Tibial nerve (tissue), 4 donors: ENCODE measurements around the gene CDO1. TPM values are rescaled to one million over a fixed set of nuclear protein-coding genes. Genes with fewer than 3 reads are reported as not detected.

Experiments
- DNase-seq, 2 donors: peaks; one replicate each; pipeline ENCODE4 v3.0.0-alpha.2; 2019; ENCODE audit warnings: low spot score in 2 of 2
- H3K27ac ChIP-seq, 4 donors: fragments of 200-600 bp; sonication (generic) in 3 of 4; one replicate each; pipeline ENCODE4 v1.5.1; 2017 to 2019; ENCODE audit warnings: mild to moderate bottlenecking in 1 of 4
- H3K27me3 ChIP-seq, 2 donors: fragments of 200-600 bp; sonication (generic) in 1 of 2; one replicate each; pipeline versions ENCODE4 v1.5.1 to v1.6.0; 2017 to 2019
- H3K36me3 ChIP-seq, 3 donors: fragments of 200-600 bp; sonication (generic); one replicate each; pipeline ENCODE4 v1.5.1; 2018 to 2019
- H3K4me1 ChIP-seq, 4 donors: fragments of 200-600 bp; sonication (generic) in 3 of 4; one replicate each; pipeline ENCODE4 v1.5.1; 2017 to 2019
- H3K4me3 ChIP-seq, 4 donors: fragments of 200-600 bp; sonication (generic) in 3 of 4; one replicate each; pipeline ENCODE4 v1.5.1; 2017 to 2019; ENCODE audit warnings: mild to moderate bottlenecking in 1 of 4, moderate library complexity in 1 of 4
- H3K9me3 ChIP-seq, 4 donors: fragments of 200-600 bp; sonication (generic) in 3 of 4; one replicate each; pipeline ENCODE4 v1.5.1; 2017 to 2019
- EP300 ChIP-seq, 2 donors: sonication (generic); formaldehyde crosslinking; IDR thresholded peaks; one replicate each; pipeline ENCODE4 v1.6.1; 2017; ENCODE audit warnings: antibody characterized with exemption in 2 of 2, mild to moderate bottlenecking in 1 of 2
- POLR2A ChIP-seq, 2 donors: fragments of 450-650 bp; IDR thresholded peaks; one replicate each; pipeline ENCODE4 v1.6.1; 2017; ENCODE audit warnings: antibody characterized with exemption in 2 of 2, mild to moderate bottlenecking in 2 of 2, moderate library complexity in 2 of 2
- WGBS, 2 donors: methylation state at CpG; one replicate each; pipeline ENCODE4 v1.1.5; 2018; 5-methylcytosine and 5-hydroxymethylcytosine counted together
- total RNA-seq, 4 donors: library from RNA; depleted of rRNA; stranded (reverse); fragments of >200 nt; gene quantifications; one replicate each; pipeline ENCODE4 v1.1.0, GENCODE V29; 2016
- TF ChIP-seq, protein P1 (sequence below), 5 experiments: fragments of 200-600 bp in 3 of 5; fragments of 450-650 bp in 2 of 5; sonication (generic) in 3 of 5; IDR thresholded peaks; one replicate each; pipeline ENCODE4 v1.5.1; 2016 to 2019; ENCODE audit warnings: antibody characterized with exemption in 5 of 5, mild to moderate bottlenecking in 3 of 5, moderate library complexity in 2 of 5

The CDO1 gene
- total RNA-seq, 4 donors from 2014 or later = 536 to 1,379 (median 988) TPM

DNA sequence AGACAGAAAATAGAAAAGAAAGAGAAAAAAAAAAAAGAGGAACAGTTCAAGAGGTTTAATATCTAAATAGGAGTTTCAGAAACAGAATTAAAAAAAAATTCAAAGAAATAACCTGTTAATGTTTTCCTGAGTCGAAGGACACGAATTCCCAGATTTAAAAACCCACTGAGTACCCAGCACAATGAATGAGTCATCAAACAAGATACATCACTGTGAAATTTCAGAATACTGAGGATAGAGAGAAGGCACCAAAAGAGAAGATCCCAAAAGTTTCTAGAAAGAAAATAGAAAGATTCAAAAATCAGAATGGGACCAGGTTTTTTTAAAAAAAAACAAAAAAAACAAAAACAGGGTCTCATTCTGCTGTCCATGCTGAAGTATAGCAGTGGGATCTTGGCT, 8.8 kb downstream of the CDO1 start:
- TF ChIP-seq, protein P1, sequence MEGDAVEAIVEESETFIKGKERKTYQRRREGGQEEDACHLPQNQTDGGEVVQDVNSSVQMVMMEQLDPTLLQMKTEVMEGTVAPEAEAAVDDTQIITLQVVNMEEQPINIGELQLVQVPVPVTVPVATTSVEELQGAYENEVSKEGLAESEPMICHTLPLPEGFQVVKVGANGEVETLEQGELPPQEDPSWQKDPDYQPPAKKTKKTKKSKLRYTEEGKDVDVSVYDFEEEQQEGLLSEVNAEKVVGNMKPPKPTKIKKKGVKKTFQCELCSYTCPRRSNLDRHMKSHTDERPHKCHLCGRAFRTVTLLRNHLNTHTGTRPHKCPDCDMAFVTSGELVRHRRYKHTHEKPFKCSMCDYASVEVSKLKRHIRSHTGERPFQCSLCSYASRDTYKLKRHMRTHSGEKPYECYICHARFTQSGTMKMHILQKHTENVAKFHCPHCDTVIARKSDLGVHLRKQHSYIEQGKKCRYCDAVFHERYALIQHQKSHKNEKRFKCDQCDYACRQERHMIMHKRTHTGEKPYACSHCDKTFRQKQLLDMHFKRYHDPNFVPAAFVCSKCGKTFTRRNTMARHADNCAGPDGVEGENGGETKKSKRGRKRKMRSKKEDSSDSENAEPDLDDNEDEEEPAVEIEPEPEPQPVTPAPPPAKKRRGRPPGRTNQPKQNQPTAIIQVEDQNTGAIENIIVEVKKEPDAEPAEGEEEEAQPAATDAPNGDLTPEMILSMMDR (IDR thresholded peaks at IDR 0.05) = no peak
- TF ChIP-seq EP300 (IDR thresholded peaks at IDR 0.05) (no peak), POLR2A (IDR thresholded peaks at IDR 0.05) (no peak)
- no peak for DNase-seq
- WGBS, 2 donors = 88% methylated on average over 2 of the region's 2 CpGs

DNA sequence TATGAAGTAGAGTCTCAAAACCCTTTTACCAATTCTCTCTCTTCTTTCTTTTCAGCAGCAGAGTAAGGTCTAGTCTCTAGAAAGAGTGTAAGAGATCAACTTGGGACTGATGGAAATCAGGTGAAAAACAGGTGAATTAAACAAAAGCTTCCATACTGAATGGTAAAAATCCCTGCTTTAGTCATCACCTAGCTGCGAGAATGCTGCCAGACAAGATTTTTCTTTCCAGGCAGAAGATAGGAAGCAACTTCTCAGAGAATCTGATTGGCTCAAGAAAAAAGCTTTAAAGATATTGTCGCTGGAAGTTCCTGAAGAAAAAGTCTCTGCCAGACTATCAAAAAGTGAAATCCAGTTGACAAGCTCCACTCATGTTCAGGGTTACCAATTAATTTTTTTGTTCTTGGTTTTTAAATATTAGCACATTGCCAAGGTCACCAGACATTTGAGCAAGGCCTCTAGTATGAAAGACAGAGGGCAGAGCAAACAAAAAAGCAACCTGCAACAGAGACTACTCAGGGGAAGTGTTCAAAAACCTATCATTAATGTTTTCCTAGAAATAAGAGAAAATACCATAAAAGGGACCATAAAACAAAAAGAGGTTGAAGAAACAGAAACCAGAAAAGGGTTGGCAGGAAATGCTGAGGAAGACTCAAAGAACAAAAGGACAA, 9.3 kb downstream of the CDO1 start:
- Histone ChIP-seq H3K4me3 (no peak overlapping the region), H3K9me3 (no peaks in the 10 kb centered on the region), H3K4me1 (no peaks in the 10 kb centered on the region), H3K27ac (no peak overlapping the region), H3K27me3 (no peaks in the 10 kb centered on the region), H3K36me3 (peaks cover 0 to 24% (median 0%) of the 10 kb centered on the region in 3 donors)
- DNase-seq = no peak
- TF ChIP-seq, protein P1 (IDR thresholded peaks at IDR 0.05) = no peak
- TF ChIP-seq EP300 (IDR thresholded peaks at IDR 0.05) (no peak), POLR2A (IDR thresholded peaks at IDR 0.05) (no peak)
- 80 to 85% methylated on average over 2 of the region's 2 CpGs for WGBS, 2 donors

More for the DNA sequence above, 8.8 kb downstream of the CDO1 start:
- Histone ChIP-seq H3K36me3 (peaks cover 0 to 24% (median 0%) of the 10 kb centered on the region in 3 donors), H3K4me1 (no peaks in the 10 kb centered on the region), H3K4me3 (no peak overlapping the region), H3K27ac (peak overlapping the region in 1 of 4 donors; percentile 47), H3K9me3 (no peaks in the 10 kb centered on the region), H3K27me3 (no peaks in the 10 kb centered on the region)

GRCh38 chr5:115801984-115802383, 14.5 kb downstream of the CDO1 start:
- Histone ChIP-seq H3K36me3 (peaks cover 0 to 14% (median 0%) of the 10 kb centered on the region in 3 donors), H3K27me3 (no peaks in the 10 kb centered on the region), H3K4me3 (no peak overlapping the region), H3K4me1 (peaks cover 0 to 7% (median 0%) of the 10 kb centered on the region in 4 donors), H3K27ac (no peak overlapping the region), H3K9me3 (no peaks in the 10 kb centered on the region)
- DNase-seq = no peak
- 75% methylated on average over 1 of the region's 1 CpG for WGBS, 2 donors
- TF ChIP-seq EP300 (IDR thresholded peaks at IDR 0.05) = no peak

DNA sequence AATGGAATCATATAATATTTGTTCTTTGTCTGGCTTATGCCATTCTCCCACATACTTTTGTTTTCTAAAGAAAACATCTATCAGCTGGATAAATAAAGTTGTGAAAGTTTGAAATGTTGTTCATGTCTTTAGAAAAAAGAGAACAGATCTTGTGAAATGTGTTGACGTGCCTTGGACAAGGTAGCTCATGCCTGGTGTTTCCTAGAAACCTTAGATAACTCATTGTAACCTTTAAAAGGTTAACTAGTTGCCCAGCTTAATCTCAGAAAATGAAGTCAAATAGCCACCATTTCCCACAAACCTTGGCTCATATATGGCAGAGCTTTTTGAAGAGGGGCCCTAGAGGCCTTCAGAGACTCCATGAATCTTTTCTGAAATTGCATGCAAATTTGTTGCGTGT, 15.3 kb downstream of the CDO1 start:
- no peak for DNase-seq
- peaks cover 0 to 12% (median 0%) of the 10 kb centered on the region in 3 donors for H3K36me3 ChIP-seq
- H3K27me3 ChIP-seq = no peaks in the 10 kb centered on the region
- WGBS, 2 donors = 88 to 92% methylated on average over 2 of the region's 2 CpGs
- TF ChIP-seq, protein P1 (IDR thresholded peaks at IDR 0.05) = no peak
- TF ChIP-seq POLR2A (IDR thresholded peaks at IDR 0.05) (no peak), EP300 (IDR thresholded peaks at IDR 0.05) (no peak)
- no peak overlapping the region for H3K4me3 ChIP-seq
- no peaks in the 10 kb centered on the region for H3K9me3 ChIP-seq
- H3K27ac ChIP-seq = no peak overlapping the region
- peaks cover 0 to 7% (median 0%) of the 10 kb centered on the region in 4 donors for H3K4me1 ChIP-seq

DNA sequence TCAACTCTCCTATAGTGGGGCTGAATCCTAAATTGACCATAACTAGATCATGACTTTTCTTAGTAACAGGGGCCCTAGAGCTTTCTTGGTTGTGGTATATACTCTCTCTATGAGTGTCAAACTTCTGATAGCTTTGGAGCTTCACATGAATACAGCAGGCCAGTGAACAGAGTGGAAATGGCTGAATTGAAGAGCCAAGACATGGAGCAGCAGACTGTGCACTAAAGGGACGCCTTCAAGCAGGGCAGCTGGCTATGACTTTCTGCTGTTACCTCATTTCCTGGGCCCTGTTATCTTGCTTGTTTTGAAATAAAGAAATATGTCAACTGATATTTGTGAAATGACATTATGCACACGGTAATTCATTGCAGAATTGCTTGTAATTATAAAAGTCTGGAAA, 16.4 kb downstream of the CDO1 start:
- peaks cover 0 to 7% (median 0%) of the 10 kb centered on the region in 4 donors for H3K4me1 ChIP-seq
- H3K9me3 ChIP-seq = no peaks in the 10 kb centered on the region
- DNase-seq = no peak
- H3K27me3 ChIP-seq = no peaks in the 10 kb centered on the region
- peaks cover 0 to 5% (median 0%) of the 10 kb centered on the region in 3 donors for H3K36me3 ChIP-seq
- no peak for TF ChIP-seq POLR2A (IDR thresholded peaks at IDR 0.05)
- 78 to 87% methylated on average over 2 of the region's 2 CpGs for WGBS, 2 donors
- H3K27ac ChIP-seq = no peak overlapping the region
- H3K4me3 ChIP-seq = no peak overlapping the region

DNA sequence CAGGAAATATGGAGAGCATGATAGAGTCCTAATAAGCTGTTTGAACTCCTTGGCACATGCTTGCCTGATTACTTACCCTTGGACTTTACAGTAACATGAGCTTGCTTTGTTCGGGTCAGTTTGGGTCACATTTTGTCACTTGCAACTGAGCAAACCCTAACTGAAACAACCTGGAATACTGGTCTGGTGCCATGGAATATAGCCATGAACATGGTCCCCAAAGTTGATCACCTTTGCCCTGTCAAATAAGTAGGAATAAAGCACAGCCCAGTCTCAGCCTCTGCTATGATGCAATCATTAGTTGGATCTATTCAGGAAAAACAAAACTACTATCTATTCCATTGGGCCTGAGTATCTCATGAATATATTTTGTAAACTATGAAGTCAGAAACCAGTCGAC, 18.2 kb downstream of the CDO1 start:
- Histone ChIP-seq H3K27ac (no peak overlapping the region), H3K4me3 (no peak overlapping the region), H3K27me3 (no peaks in the 10 kb centered on the region), H3K9me3 (no peaks in the 10 kb centered on the region), H3K4me1 (peaks cover 0 to 7% (median 0%) of the 10 kb centered on the region in 4 donors), H3K36me3 (no peaks in the 10 kb centered on the region)
- WGBS, 2 donors = 56 to 59% methylated on average over 2 of the region's 2 CpGs
- TF ChIP-seq, protein P1 (IDR thresholded peaks at IDR 0.05) = no peak
- peak in 1 of 2 donors; percentile 28 for TF ChIP-seq EP300 (IDR thresholded peaks at IDR 0.05)
- peak in 1 of 2 donors; percentile 33 for DNase-seq
